GM10266 (cell line): ENCODE data around the gene TRIM29.

Experiments used
- DNase-seq: peaks from one replicate; pipeline ENCODE4 v3.0.0; 2012; ENCODE audit errors: extremely low spot score
- TF ChIP-seq, protein P1 (sequence below): IDR thresholded peaks from 2 replicates; pipeline ENCODE4 v1.5.1; 2012; ENCODE audit warnings: mild to moderate bottlenecking, low read depth; ENCODE audit not compliant: control insufficient read depth, insufficient read depth; ENCODE audit errors: missing control alignments

The TRIM29 gene

DNA sequence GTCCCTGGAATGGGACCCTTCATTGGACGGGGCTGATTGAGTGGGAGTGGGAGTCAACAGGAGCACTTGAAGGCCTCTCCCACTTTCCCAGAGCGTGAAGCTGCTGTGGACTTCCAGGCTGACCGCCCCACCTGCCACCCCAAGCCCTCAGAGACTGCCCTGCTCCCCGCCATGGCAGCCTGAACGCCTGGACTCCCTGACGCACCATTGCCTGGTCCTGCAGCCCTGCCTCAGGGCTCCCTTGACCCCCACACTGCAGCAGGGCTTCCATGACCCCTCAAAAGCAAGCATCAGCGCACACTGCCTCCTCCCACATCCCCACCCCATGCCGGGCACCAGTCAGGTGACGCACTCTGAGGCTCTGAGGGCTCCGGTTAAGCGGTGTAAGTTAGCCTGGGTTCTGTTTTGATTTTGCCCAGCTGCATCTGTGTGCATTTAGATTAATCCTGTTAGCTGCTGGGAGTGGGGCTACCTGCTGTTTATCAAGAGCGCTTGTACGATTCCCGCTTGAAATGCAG, 39.4 kb downstream of the TRIM29 start:
- DNase-seq = no peak
- TF ChIP-seq, protein P1, sequence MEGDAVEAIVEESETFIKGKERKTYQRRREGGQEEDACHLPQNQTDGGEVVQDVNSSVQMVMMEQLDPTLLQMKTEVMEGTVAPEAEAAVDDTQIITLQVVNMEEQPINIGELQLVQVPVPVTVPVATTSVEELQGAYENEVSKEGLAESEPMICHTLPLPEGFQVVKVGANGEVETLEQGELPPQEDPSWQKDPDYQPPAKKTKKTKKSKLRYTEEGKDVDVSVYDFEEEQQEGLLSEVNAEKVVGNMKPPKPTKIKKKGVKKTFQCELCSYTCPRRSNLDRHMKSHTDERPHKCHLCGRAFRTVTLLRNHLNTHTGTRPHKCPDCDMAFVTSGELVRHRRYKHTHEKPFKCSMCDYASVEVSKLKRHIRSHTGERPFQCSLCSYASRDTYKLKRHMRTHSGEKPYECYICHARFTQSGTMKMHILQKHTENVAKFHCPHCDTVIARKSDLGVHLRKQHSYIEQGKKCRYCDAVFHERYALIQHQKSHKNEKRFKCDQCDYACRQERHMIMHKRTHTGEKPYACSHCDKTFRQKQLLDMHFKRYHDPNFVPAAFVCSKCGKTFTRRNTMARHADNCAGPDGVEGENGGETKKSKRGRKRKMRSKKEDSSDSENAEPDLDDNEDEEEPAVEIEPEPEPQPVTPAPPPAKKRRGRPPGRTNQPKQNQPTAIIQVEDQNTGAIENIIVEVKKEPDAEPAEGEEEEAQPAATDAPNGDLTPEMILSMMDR = no peak

DNA sequence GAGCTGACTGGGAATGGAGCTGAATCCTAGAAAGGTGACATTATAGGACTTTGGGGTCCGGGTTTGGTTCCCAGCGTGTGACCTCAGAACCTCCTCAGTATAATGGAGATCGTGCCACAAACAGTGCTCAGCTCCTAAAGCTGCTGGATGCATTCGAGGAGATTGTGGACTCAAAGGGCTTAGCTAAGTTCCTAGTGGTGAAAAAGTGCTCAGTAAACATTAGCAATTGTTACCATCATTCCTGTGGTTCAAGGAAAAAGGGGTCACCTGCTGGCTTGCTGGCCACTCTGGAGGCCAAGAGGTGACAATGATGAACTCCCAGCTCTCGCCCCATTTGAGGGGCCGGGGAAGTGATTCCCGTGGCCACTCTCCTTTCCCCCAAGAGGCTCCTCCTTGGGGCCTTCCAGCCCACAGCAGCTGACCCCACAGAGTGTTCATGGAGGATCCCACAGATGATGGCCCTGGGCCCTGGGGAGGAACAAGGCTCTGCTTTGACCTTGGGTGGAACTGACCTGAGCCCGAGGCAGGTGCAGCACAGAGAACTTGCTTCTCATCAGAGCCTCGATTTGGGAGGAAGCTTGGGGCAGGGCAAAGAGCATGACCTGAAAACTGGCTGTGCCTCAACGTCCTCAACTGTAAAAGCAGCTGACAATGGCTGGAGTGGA, 40.1 kb downstream of the TRIM29 start:
- DNase-seq = no peak
- TF ChIP-seq, protein P1 = no peak

DNA sequence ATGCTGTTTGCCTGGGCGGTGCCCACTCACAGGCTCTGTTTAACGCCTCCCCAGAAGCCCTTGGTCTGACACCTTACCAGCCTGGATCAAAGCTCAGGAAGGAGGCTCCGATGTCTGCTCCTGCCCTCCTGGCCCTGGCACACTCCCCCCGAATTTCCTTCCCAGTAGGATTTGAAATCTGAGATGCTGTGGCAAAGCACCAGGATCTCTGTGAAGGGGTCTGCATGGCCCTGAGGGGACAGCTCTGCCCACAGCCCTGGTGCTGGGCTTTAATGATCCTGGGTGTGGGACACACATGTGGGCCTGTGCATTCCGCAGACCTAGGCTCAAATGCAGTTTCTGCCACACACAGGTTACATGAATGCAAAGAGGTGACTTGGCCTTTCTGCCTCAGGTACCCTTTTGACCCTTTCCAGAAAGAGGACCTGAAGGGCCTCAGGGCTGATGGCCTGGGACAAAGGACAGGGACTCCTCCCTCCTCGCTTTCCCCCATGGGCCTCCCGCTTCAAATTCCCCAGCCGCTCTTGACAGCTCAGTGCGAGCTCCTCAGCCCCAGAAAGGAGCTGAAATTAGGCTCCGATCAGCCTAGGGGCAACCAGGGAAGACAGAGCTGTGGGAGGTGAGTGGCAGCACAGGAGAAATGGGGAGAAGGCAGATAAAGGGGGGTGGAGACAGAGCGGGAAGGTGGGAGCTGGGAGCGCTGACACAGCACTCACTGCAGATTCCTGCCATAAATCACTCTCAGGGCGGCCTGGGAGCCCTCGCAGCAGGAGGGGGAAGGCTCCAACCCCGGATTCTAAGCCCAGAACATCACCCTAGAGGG, 41.3 kb downstream of the TRIM29 start:
- TF ChIP-seq, protein P1 = no peak
- no peak for DNase-seq

DNA sequence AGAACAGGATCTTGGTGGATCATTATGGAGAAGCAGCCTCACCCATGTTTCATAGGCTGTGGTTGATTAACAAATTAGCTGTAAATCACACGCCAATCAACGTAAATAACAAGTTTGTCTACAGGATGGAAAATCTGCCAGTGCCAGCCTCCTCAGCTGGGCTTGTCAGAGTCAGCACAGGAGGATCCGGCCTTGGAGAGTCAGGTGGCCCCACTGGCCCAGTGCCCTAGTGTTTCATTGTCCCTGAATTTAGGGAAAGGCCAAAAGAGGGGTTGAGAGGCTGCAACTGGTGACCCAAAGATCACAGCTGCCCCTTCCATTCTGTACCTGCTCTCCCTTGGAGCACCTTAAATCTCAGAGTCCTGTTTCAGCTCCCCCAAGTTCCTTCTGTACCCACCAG, 42.4 kb downstream of the TRIM29 start:
- TF ChIP-seq, protein P1 = no peak
- no peak for DNase-seq

DNA sequence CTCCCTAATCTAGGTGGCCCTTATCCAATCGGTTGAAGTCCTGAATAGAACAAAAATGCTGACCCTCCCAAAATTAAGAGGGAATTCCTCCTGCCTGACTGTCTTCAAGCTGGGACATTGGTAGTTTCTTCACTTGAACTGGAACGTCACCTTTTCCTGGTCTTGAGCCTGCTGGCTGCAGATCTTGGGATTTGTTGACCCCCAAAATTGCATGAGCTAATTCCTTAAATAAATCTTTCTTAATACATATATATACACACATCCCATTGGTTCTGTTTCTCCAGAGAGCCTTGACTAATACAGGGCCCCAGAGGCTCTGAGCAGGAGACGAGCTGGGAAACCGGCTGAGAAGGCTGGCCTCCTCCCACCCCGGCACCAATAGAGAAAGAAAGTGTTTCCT, 46.2 kb downstream of the TRIM29 start:
- TF ChIP-seq, protein P1 = no peak
- no peak for DNase-seq

DNA sequence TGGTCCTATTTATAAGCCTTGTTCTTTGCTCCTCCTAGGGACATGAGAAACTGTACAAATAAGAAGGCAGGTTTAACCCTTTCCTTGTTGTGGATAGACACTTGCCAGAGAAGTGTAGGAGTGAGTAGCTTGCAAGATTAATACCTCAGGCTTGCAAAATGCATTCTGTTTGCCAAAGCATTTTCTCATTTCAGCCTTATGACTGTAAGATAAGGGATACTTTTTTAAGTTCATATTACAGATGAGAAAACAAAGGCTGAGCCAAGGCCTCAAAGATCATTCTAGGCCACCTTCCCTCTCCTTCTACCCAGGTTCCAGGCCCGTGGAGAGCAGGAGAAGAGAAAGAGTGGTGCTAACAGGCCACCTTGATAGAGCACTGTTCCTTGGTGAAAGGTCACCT, 46.8 kb downstream of the TRIM29 start:
- TF ChIP-seq, protein P1 = no peak
- no peak for DNase-seq

DNA sequence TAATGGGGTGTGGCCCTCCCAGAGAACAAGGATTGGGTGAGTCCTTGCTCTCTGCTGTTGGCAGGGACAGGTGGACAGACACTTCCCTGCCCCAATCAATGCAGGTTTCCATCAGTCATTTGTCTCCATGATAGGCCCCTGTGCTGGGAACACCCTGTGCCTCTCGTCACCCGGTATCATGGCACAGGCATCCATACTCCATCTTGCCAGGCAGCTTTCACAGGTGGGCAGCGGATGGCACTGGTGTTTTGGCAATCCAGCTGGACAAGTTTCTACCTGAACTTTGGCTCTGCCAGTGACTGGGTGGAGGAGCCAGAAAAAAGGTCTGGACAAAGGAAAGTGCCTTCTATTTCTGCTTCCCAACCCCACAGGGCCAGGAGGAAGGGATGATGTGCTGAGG, 47.5 kb downstream of the TRIM29 start:
- no peak for DNase-seq
- TF ChIP-seq, protein P1 = no peak
